Measurements from ENCODE around the gene CIT.

CIT gene

DNA sequence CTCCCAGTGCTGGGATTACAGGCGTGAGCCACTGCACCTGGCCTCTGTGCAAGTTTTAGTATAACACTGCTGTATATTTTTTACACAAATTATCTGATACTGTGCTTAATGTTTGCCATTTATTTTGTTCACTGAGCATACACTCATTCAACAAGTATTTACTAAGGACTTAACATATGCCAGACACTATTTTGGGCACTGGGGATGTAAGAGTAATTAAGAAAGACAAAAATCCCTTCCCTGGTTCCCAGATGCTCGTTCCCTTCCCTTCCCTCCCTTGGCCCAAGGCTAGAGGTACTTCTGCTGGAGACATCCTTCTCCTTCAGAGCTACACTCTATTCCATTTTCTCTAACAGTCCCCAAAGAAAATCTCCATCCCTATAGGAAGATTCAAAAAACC, 12.5 kb downstream of the CIT start:
- TF ChIP-seq, protein P1, sequence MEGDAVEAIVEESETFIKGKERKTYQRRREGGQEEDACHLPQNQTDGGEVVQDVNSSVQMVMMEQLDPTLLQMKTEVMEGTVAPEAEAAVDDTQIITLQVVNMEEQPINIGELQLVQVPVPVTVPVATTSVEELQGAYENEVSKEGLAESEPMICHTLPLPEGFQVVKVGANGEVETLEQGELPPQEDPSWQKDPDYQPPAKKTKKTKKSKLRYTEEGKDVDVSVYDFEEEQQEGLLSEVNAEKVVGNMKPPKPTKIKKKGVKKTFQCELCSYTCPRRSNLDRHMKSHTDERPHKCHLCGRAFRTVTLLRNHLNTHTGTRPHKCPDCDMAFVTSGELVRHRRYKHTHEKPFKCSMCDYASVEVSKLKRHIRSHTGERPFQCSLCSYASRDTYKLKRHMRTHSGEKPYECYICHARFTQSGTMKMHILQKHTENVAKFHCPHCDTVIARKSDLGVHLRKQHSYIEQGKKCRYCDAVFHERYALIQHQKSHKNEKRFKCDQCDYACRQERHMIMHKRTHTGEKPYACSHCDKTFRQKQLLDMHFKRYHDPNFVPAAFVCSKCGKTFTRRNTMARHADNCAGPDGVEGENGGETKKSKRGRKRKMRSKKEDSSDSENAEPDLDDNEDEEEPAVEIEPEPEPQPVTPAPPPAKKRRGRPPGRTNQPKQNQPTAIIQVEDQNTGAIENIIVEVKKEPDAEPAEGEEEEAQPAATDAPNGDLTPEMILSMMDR (IDR thresholded peaks at IDR 0.05; ENCODE audit: control extremely low read depth, extremely low read depth, low read depth, missing control alignments) = no peak
- DNase-seq (ENCODE audit: extremely low spot score) = no peak
- POLR2A ChIA-PET = no interaction called here
- CTCF ChIA-PET = interaction anchor here (0.9 kb wide), 1 partner anchor 8 kb away, joined by 3 read pairs; no protein-coding TSS in a partner anchor

DNA sequence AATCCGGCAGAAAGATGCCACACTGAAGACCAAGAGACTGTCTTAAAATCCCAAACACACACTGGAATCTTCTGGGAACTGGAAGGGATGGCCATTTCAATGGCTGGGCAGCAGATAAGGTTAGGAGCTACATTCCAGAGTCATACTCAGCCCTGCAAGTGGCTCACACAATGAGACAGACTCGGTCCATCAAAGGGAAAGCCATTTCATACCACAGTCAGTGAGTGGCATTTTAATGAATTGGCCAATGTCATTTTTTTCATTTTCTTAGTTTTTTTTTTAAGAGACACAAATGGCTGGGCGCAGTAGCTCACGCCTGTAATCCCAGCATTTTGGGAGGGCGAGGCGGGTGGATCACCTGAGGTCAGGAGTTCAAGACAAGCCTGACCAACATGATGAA, 17.9 kb downstream of the CIT start:
- no peak for DNase-seq (ENCODE audit: extremely low spot score)
- POLR2A ChIA-PET = no interaction called here
- TF ChIP-seq, protein P1 (IDR thresholded peaks at IDR 0.05; ENCODE audit: control extremely low read depth, extremely low read depth, low read depth, missing control alignments) = no peak
- CTCF ChIA-PET = no interaction called here

DNA sequence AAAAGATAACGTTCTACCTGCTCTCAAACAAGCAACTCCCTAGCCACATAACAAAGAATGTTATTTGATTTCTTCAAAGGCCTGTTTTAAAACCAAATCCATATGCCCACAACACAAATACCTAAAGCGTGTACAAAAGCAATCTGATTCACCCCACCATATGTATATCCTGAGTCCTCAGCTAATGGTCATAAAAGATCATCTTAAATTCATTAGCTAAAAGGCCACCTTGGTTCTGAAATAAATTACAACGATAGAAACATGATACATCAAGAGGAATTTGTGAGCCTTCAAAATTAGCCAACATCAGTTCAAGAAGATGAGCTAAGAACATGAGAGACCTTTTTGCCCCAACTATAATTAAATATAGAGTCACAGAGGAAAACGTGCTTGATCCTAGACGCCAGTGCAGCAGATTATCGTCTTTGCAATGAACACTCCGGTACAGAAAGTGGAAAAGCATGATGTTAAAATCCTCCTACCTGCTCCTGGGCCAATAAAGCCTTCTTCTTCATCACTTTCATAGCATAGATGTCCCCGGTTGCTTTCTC, 20.0 kb downstream of the CIT start:
- no peak for DNase-seq (ENCODE audit: extremely low spot score)
- TF ChIP-seq, protein P1 (IDR thresholded peaks at IDR 0.05; ENCODE audit: control extremely low read depth, extremely low read depth, low read depth, missing control alignments) = no peak
- CTCF ChIA-PET = interaction anchor here (1.1 to 1.4 kb wide), 2 partner anchors 8 to 16 kb away, joined by 3 read pairs; no protein-coding TSS in a partner anchor
- POLR2A ChIA-PET = no interaction called here

DNA sequence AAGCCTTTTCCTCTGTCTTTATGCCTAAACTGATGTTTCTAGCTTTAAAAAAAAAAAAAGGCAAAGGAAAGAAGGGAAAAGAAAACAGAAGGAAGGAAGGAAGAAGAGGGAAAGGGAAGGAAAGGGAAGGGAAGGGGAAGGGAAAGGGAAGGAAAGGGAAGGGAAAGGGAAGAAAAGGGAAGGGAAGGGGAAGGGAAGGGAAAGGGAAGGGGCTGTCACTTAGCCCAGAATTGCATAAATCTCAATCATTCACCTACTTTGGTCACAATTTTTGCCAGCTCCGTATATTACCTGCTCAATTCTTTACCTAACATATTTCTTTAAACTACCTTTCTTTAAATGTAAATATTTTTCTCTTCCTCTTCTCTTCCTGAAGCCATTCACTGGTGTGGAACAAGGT, 26.8 kb downstream of the CIT start:
- ChIA-PET POLR2A (no interaction called here), CTCF (no interaction called here)
- TF ChIP-seq, protein P1 (IDR thresholded peaks at IDR 0.05; ENCODE audit: control extremely low read depth, extremely low read depth, low read depth, missing control alignments) = no peak
- DNase-seq (ENCODE audit: extremely low spot score) = no peak

DNA sequence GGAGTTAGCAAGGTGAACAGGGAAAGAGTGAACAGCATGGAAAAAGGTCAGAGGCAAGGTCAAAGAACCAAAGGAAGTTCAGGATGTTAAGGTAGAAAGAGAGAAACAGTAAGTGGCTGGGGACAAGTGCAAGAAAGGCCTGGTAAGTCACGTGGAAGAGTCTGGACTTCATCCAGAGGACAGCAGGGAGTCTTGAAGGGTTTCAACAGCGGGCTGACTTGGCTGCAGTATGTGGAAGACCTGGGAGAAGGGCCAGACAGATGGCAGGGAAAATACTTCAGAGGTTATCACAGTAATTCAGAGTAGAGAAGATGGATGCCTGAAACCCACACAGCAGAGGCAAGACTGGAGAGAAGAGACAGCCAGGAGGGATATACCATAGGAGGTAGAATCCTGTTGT, 34.0 kb downstream of the CIT start:
- ChIA-PET CTCF (no interaction called here), POLR2A (no interaction called here)
- TF ChIP-seq, protein P1 (IDR thresholded peaks at IDR 0.05; ENCODE audit: control extremely low read depth, extremely low read depth, low read depth, missing control alignments) = no peak
- no peak for DNase-seq (ENCODE audit: extremely low spot score)

DNA sequence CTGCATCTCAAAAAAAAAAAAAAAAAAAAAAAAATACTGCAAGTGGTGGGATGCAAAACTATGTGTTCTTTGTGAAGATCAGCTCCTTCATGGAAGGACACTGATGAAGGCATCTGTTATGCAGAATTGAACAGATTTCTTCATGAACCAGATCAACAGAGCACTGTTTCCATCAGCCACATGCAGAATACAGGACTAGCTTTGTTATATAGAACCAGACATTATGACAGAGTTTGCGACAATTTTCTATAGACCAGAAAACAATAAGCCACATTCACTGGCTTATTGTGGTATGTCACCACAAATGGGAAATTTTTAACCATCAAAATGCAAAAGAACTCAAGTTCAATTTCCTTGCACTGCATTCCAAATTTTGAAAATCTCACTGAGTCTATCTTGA, 34.7 kb downstream of the CIT start:
- ChIA-PET CTCF (no interaction called here), POLR2A (no interaction called here)
- TF ChIP-seq, protein P1 (IDR thresholded peaks at IDR 0.05; ENCODE audit: control extremely low read depth, extremely low read depth, low read depth, missing control alignments) = no peak

More for the DNA sequence above, 34.7 kb downstream of the CIT start:
- DNase-seq (ENCODE audit: extremely low spot score) = no peak

Measured in GM10248 (cell line).